Psoas muscle (tissue), 8 donors: ENCODE results near the gene MOGAT2. TPM values are rescaled to one million over a fixed set of nuclear protein-coding genes. Genes with fewer than 3 reads are reported as not detected.
"Not testable (repeated sequence)": the region's sequence is repeated elsewhere in the genome, so short reads cannot be mapped to it uniquely, and the experiment has no call there.

Experiments used
- ATAC-seq, 4 donors: fragments of 200-7000 bp; cut with Tn5 transposase; one replicate each; pipeline ENCODE4 v1.9.1; 2020; ENCODE audit warnings: moderate library complexity in 3 of 4, mild to moderate bottlenecking in 2 of 4
- DNase-seq, 2 donors: peaks; one replicate each; pipeline ENCODE4 v3.0.0-alpha.2; 2020
- H3K27ac ChIP-seq: fragments of 200-600 bp; one replicate; pipeline ENCODE4 v1.8.0; 2022
- H3K27me3 ChIP-seq, 3 donors: fragments of 200-600 bp in 1 of 3; one replicate each; pipeline versions ENCODE4 v1.6.1 to v1.8.0; 2013 to 2022; ENCODE audit warnings: low read length in 2 of 3, mild to moderate bottlenecking in 2 of 3, moderate library complexity in 1 of 3; ENCODE audit not compliant: insufficient read depth in 3 of 3
- H3K36me3 ChIP-seq, 2 donors: fragments of 200-600 bp in 1 of 2; one replicate each; pipeline versions ENCODE4 v1.6.1 to v1.8.0; 2013 to 2022; ENCODE audit warnings: low read depth in 1 of 2, mild to moderate bottlenecking in 1 of 2, moderate library complexity in 1 of 2; ENCODE audit not compliant: insufficient read depth in 1 of 2
- H3K4me1 ChIP-seq: fragments of 200-600 bp; one replicate; pipeline ENCODE4 v1.8.0; 2022
- H3K4me3 ChIP-seq: fragments of 200-600 bp; one replicate; pipeline ENCODE4 v1.8.0; 2022; ENCODE audit warnings: mild to moderate bottlenecking
- H3K9me3 ChIP-seq: fragments of 200-600 bp; one replicate; pipeline ENCODE4 v1.8.0; 2022
- WGBS, 3 donors: extraction: QIAGEN DNeasy Blood & Tissue Kit; methylation state at CpG; one replicate each; pipeline versions ENCODE4 v1.1.6 to v1.1.7; 2013; 5-methylcytosine and 5-hydroxymethylcytosine counted together
- intact Hi-C, 2 donors: fragments of 100-400 bp; cut with DNase I; formaldehyde crosslinking; loops; one replicate each; pipeline versions ENCODE4 v1.11.0 to v1.14.2; 2022
- polyA plus RNA-seq, 3 donors: library from polyadenylated mRNA; stranded (reverse); fragments of 200-250 nt; gene quantifications; one replicate each; pipeline ENCODE4 v1.2.3, GENCODE V29; 2013
- total RNA-seq, 4 donors: library from RNA; stranded (reverse); fragmentation: NEBNext Ultra II Directional in 2 of 4; extraction: Animal tissue kit (Norgen Biotek cat#: 25700) in 2 of 4; gene quantifications; one replicate each; pipeline versions ENCODE4 v1.2.1 to v1.2.4, GENCODE V29; 2021 to 2023
- TF ChIP-seq, protein P1 (sequence below): fragments of 200-600 bp; IDR thresholded peaks from one replicate; pipeline ENCODE4 v1.8.0; 2022; ENCODE audit warnings: antibody characterized with exemption
- donor health status: healthy with polysubstance abuse.
- donor health status: DM: no; HTN: no; CAD: no; lungs with moderate emphysema.
- donor health status: Bipolar disorder and iron deficiency.
- donor health status: healthy.
- donor health status: DM: yes; HTN: yes; CAD: no.
- donor health status: DM: no; HTN: no; CAD: no.
- donor health status: DM: no; HTN: no; CAD: no.
- donor health status: DM: yes; HTN: yes; CAD: no.

MOGAT2 gene
- total and polyA plus RNA-seq, 7 donors = 0.04 to 0.19 TPM; not detected in 5

DNA sequence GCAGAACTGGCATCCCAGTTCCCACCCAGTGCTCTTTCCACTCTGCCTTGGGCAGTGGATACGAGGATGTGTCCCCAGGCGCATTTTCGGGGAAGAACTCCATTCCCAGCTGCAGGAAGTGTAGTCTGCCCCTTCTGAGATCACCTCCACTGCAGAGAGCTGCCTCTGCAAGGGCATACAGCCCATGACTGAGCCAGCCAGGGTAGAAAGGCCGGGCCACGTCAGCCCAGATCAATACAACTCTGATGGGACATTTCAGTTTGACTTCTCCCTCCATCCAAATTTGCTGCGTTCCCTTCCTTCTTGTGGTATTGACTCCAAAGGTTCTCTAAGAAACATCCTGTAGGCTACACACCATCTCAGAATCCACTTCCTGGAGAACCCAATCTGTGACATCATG lies 19.7 kb downstream of the MOGAT2 start:
- Histone ChIP-seq H3K4me1 (peaks cover 4% of the 10 kb centered on the region), H3K9me3 (no peaks in the 10 kb centered on the region), H3K36me3 (no peaks in the 10 kb centered on the region), H3K27ac (no peak overlapping the region), H3K27me3 (no peaks in the 10 kb centered on the region), H3K4me3 (no peak overlapping the region)
- ATAC-seq (no peak), DNase-seq (no peak)
- TF ChIP-seq, protein P1, sequence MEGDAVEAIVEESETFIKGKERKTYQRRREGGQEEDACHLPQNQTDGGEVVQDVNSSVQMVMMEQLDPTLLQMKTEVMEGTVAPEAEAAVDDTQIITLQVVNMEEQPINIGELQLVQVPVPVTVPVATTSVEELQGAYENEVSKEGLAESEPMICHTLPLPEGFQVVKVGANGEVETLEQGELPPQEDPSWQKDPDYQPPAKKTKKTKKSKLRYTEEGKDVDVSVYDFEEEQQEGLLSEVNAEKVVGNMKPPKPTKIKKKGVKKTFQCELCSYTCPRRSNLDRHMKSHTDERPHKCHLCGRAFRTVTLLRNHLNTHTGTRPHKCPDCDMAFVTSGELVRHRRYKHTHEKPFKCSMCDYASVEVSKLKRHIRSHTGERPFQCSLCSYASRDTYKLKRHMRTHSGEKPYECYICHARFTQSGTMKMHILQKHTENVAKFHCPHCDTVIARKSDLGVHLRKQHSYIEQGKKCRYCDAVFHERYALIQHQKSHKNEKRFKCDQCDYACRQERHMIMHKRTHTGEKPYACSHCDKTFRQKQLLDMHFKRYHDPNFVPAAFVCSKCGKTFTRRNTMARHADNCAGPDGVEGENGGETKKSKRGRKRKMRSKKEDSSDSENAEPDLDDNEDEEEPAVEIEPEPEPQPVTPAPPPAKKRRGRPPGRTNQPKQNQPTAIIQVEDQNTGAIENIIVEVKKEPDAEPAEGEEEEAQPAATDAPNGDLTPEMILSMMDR = no peak
- intact Hi-C loops = no loop called here
- WGBS, 3 donors = 82 to 88% (median 86%) methylated on average over 6 of the region's 6 CpGs

DNA sequence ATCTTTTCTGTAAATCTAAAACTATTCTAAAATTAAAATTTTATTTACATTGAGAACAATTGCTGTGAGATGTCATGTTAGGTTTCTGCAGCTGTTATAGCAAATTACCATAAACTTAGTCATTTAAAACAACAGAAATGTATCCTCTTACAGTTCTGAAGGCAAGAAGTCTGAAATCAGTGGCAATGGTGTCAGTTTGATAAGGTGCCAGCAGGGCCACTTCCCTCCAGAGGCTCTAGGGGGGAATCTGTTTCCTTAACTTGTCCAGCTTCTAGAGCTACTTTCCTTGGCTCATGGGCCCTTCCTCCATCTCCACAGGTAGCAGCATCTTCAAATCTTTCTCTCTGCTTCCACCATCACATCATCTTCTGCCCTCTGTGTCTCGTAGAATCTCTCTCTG lies 23.0 kb downstream of the MOGAT2 start:
- ATAC-seq (no peak), DNase-seq (no peak)
- 92 to 100% (median 94%) methylated on average over 1 of the region's 1 CpG for WGBS, 3 donors
- TF ChIP-seq, protein P1 = no peak
- no peaks in the 10 kb centered on the region for H3K36me3 ChIP-seq
- no peak overlapping the region for H3K27ac ChIP-seq
- no peaks in the 10 kb centered on the region for H3K9me3 ChIP-seq
- H3K27me3 ChIP-seq = no peaks in the 10 kb centered on the region
- intact Hi-C loops = no loop called here
- H3K4me1 ChIP-seq = peaks cover 1% of the 10 kb centered on the region
- H3K4me3 ChIP-seq = no peak overlapping the region

DNA sequence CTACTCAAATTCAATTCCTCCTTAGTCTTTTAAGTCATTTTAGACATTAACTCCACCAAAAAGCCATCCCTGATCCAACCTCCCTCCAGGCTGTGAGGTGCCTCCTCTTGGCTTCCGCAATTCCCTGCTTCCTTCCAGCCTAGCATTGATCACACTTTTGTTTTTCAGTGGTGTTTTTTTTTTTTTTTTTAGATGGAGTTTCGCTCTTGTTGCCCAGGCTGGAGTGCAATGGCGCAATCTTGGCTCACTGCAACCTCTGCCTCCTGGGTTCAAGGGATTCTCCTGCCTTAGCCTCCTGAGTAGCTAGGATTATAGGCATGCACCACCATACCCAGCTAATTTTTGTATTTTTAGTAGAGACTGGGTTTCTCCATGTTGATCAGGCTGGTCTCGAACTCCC lies 25.5 kb downstream of the MOGAT2 start:
- H3K4me1 ChIP-seq, ATAC-seq, H3K27me3 ChIP-seq, DNase-seq, H3K9me3 ChIP-seq, H3K36me3 ChIP-seq, H3K27ac ChIP-seq, H3K4me3 ChIP-seq, intact Hi-C loops: not testable (repeated sequence)
- 92 to 98% (median 96%) methylated on average over 4 of the region's 4 CpGs for WGBS, 3 donors

DNA sequence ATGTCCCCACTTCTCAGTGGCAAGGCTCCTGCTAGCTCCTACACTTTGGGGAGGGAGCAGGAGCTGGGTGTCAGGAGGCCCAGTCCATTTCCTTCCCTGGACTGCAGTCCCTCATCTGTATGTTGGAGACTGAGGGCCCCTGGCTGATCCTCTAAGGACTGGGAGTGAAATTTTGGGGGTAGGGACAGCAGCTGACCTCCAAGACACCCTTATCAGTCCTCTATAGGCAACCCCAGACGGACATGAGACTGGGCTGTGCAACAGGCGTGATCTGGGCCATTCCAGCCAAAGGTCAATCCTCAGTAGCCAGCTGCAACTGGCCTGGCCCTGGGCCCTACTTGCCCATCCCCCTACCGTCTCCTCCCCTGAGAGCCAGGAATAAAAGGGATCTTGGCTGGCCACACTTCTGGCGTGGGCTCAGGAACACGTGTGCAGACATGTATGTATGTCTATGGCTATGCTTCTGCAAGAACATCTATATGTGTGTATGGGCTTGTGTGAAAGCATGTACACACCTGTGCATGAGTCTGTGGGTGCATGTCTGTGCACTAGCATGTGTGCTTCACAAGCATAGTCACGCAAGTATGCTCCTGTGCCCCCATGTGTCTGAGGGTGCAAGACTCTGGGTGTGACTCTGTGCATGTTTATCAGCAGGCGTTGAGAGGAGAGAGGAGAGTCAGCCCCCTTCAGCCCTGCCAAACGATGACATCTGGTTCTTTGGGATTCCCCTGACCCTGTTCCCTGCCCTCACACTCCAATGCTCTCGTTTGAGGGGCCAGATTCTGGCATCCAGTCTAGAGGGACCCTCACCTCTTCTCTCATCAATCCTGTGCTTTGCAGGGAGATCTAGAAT lies 26.3 kb downstream of the MOGAT2 start:
- intact Hi-C loops = no loop called here
- H3K27me3 ChIP-seq = peaks cover 0 to 2% (median 0%) of the 10 kb centered on the region in 3 donors
- H3K4me3 ChIP-seq = no peak overlapping the region
- no peaks in the 10 kb centered on the region for H3K9me3 ChIP-seq
- no peak for DNase-seq
- TF ChIP-seq, protein P1 = no peak
- peak; percentile 62 to 95 (median 85) for ATAC-seq
- 27 to 31% (median 29%) methylated on average over 9 of the region's 9 CpGs for WGBS, 3 donors
- H3K36me3 ChIP-seq = no peaks in the 10 kb centered on the region
- peaks cover 7% of the 10 kb centered on the region for H3K4me1 ChIP-seq
- H3K27ac ChIP-seq = no peak overlapping the region

DNA sequence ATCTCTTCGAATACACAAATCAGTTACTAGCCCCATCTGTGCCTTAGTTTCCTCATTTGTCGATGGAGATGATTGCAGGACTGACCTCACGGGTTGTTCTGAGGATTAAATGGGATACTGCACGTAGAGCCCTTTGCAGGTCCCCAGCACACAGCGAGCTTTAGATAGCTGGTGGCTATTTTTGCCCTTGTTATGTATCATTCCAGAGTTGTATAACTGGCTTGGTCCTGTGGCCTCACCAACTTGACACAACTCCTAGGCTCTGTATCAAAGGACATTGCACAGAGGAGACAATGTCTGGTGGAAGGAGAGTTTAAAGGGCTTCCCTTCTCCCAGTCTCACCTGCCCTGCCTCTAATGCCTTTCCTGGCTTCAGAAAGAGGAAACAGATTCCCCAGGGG lies 28.2 kb downstream of the MOGAT2 start:
- peak in 3 of 4 donors; percentile 65 to 77 (median 71) for ATAC-seq
- intact Hi-C loops = no loop called here
- WGBS, 3 donors = 50 to 59% (median 55%) methylated on average over 5 of the region's 5 CpGs

DNA sequence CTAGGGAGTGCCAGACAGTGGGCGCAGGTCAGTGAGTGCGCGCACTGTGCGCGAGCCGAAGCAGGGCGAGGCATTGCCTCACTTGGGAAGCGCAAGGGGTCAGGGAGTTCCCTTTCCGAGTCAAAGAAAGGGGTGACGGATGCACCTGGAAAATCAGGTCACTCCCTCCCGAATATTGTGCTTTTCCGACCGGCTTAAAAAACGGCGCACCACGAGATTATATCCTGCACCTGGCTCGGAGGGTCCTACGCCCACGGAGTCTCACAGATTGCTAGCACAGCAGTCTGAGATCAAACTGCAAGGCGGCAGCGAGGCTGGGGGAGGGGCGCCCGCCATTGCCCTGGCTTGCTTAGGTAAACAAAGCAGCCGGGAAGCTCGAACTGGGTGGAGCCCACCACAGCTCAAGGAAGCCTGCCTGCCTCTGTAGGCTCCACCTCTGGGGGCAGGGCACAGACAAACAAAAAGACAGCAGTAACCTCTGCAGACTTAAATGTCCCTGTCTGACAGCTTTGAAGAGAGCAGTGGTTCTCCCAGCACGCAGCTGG lies 31.2 kb downstream of the MOGAT2 start:
- H3K4me1 ChIP-seq, H3K9me3 ChIP-seq, ATAC-seq, H3K27me3 ChIP-seq, H3K36me3 ChIP-seq, intact Hi-C loops, H3K4me3 ChIP-seq, H3K27ac ChIP-seq, DNase-seq: not testable (repeated sequence)
- 55 to 61% (median 57%) methylated on average over 11 to 18 of the region's 26 CpGs for WGBS, 3 donors

More for the DNA sequence above, 28.2 kb downstream of the MOGAT2 start:
- H3K27me3 ChIP-seq = peaks cover 0 to 2% (median 0%) of the 10 kb centered on the region in 3 donors
- H3K36me3 ChIP-seq = no peaks in the 10 kb centered on the region
- TF ChIP-seq, protein P1 = no peak
- no peak overlapping the region for H3K4me3 ChIP-seq
- H3K27ac ChIP-seq = no peak overlapping the region
- no peak for DNase-seq
- no peaks in the 10 kb centered on the region for H3K9me3 ChIP-seq
- peaks cover 7% of the 10 kb centered on the region for H3K4me1 ChIP-seq

DNA sequence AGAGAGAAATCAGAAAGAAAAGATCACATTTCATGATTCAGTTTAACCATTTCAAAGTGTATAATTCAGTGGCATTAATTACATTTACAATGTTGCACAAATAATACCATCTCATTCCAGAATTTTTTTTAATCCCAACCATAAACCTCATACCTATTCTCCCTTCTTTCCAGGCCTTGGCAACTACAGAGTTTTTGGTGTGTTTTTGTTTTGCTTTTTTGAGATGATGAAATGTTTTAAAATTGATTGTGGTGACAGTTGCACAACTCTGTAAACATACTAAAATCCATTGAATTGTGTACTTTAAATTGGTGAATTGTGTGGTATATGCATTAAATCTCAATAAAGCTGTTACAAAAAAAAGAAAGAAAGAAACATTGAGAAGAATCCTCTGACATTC lies 37.3 kb downstream of the MOGAT2 start:
- DNase-seq, H3K27me3 ChIP-seq, ATAC-seq, H3K4me3 ChIP-seq, H3K4me1 ChIP-seq, intact Hi-C loops, H3K9me3 ChIP-seq, H3K36me3 ChIP-seq, H3K27ac ChIP-seq: not testable (repeated sequence)
